ENCODE results near the gene CT47C1. TPM values are rescaled to one million over a fixed set of nuclear protein-coding genes. Genes with fewer than 3 reads are reported as not detected.

CT47C1 gene
- polyA plus RNA-seq, 4 donors, result not detected

- H3K36me3 ChIP-seq (ENCODE audit: control insufficient read depth in 3 of 3, insufficient read depth in 2 of 3, low read depth in 1 of 3, low read length in 3 of 3), result no peaks in the 10 kb centered on the region
- no peaks in the 10 kb centered on the region for H3K27me3 ChIP-seq (ENCODE audit: control insufficient read depth in 3 of 3, insufficient read depth in 3 of 3, low read length in 3 of 3)
- 77 to 87% (median 79%) methylated on average over 6 of the region's 6 CpGs for WGBS, 3 donors
- DNase-seq, result no peak
- H3K27ac ChIP-seq (ENCODE audit: low read depth in 1 of 3, low read length in 2 of 3), result no peak overlapping the region
- H3K4me1 ChIP-seq (ENCODE audit: control insufficient read depth in 3 of 3, insufficient read depth in 2 of 3, low read depth in 1 of 3, low read length in 2 of 3), result peaks cover 0 to 4% (median 0%) of the 10 kb centered on the region in 3 donors
- no peaks in the 10 kb centered on the region for H3K9me3 ChIP-seq (ENCODE audit: control insufficient read depth in 2 of 2, insufficient read depth in 1 of 2, low read depth in 1 of 2, low read length in 1 of 2)
- FAIRE-seq, result no peak
- no peak overlapping the region for H3K4me3 ChIP-seq (ENCODE audit: low read depth in 1 of 3, low read length in 3 of 3)
Observed at GRCh38 chrX:119040432-119040831, 32.4 kb upstream of the CT47C1 start.

GRCh38 chrX:119041175-119041574 lies 31.6 kb upstream of the CT47C1 start:
- no peak for FAIRE-seq
- H3K27ac ChIP-seq (ENCODE audit: low read depth in 1 of 3, low read length in 2 of 3), result peak overlapping the region in 2 of 3 donors; percentile 22 to 73

DNA sequence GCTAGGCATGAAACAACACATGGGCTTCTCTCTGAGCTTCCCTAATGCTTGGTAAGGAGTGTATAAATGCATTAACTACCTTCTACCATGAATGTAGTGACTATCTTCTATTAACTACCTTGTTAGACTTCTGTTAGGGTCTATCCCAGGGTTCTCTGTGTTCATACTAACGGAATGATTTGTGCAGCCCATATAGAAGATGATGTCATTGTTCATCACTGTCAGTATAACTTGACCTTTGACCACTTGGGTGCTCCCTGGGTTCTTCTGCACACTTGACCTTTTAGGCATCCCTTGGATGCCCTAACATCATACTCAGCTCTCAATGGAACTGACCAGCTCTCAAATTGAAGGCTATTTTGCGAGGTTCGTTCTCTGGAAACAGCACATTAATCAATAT lies 30.8 kb upstream of the CT47C1 start:
- DNase-seq (no peak), FAIRE-seq (no peak)
- Histone ChIP-seq H3K27ac (ENCODE audit: low read depth in 1 of 3, low read length in 2 of 3) (peak overlapping the region in 1 of 3 donors; percentile 38), H3K9me3 (ENCODE audit: control insufficient read depth in 2 of 2, insufficient read depth in 1 of 2, low read depth in 1 of 2, low read length in 1 of 2) (no peaks in the 10 kb centered on the region), H3K27me3 (ENCODE audit: control insufficient read depth in 3 of 3, insufficient read depth in 3 of 3, low read length in 3 of 3) (no peaks in the 10 kb centered on the region), H3K4me1 (ENCODE audit: control insufficient read depth in 3 of 3, insufficient read depth in 2 of 3, low read depth in 1 of 3, low read length in 2 of 3) (peaks cover 0 to 4% (median 0%) of the 10 kb centered on the region in 3 donors), H3K36me3 (ENCODE audit: control insufficient read depth in 3 of 3, insufficient read depth in 2 of 3, low read depth in 1 of 3, low read length in 3 of 3) (no peaks in the 10 kb centered on the region), H3K4me3 (ENCODE audit: low read depth in 1 of 3, low read length in 3 of 3) (no peak overlapping the region)
- WGBS, 3 donors, result 72 to 92% (median 83%) methylated on average over 3 of the region's 3 CpGs

More at GRCh38 chrX:119041175-119041574, 31.6 kb upstream of the CT47C1 start:
- Histone ChIP-seq H3K4me3 (ENCODE audit: low read depth in 1 of 3, low read length in 3 of 3) (no peak overlapping the region), H3K27me3 (ENCODE audit: control insufficient read depth in 3 of 3, insufficient read depth in 3 of 3, low read length in 3 of 3) (no peaks in the 10 kb centered on the region), H3K9me3 (ENCODE audit: control insufficient read depth in 2 of 2, insufficient read depth in 1 of 2, low read depth in 1 of 2, low read length in 1 of 2) (no peaks in the 10 kb centered on the region), H3K4me1 (ENCODE audit: control insufficient read depth in 3 of 3, insufficient read depth in 2 of 3, low read depth in 1 of 3, low read length in 2 of 3) (peaks cover 0 to 4% (median 0%) of the 10 kb centered on the region in 3 donors), H3K36me3 (ENCODE audit: control insufficient read depth in 3 of 3, insufficient read depth in 2 of 3, low read depth in 1 of 3, low read length in 3 of 3) (no peaks in the 10 kb centered on the region)
- peak; percentile 59 to 87 for DNase-seq
- WGBS, 3 donors, result 8 to 30% (median 24%) methylated on average over 4 of the region's 4 CpGs

GRCh38 chrX:119042996-119043395 lies 29.8 kb upstream of the CT47C1 start:
- Histone ChIP-seq H3K27ac (ENCODE audit: low read depth in 1 of 3, low read length in 2 of 3) (no peak overlapping the region), H3K27me3 (ENCODE audit: control insufficient read depth in 3 of 3, insufficient read depth in 3 of 3, low read length in 3 of 3) (no peaks in the 10 kb centered on the region), H3K9me3 (ENCODE audit: control insufficient read depth in 2 of 2, insufficient read depth in 1 of 2, low read depth in 1 of 2, low read length in 1 of 2) (no peaks in the 10 kb centered on the region), H3K4me1 (ENCODE audit: control insufficient read depth in 3 of 3, insufficient read depth in 2 of 3, low read depth in 1 of 3, low read length in 2 of 3) (peaks cover 0 to 4% (median 0%) of the 10 kb centered on the region in 3 donors), H3K4me3 (ENCODE audit: low read depth in 1 of 3, low read length in 3 of 3) (no peak overlapping the region), H3K36me3 (ENCODE audit: control insufficient read depth in 3 of 3, insufficient read depth in 2 of 3, low read depth in 1 of 3, low read length in 3 of 3) (no peaks in the 10 kb centered on the region)
- no peak for FAIRE-seq
- 62 to 91% (median 65%) methylated on average over 1 of the region's 1 CpG for WGBS, 3 donors
- DNase-seq, result peak; percentile 4 to 75

DNA sequence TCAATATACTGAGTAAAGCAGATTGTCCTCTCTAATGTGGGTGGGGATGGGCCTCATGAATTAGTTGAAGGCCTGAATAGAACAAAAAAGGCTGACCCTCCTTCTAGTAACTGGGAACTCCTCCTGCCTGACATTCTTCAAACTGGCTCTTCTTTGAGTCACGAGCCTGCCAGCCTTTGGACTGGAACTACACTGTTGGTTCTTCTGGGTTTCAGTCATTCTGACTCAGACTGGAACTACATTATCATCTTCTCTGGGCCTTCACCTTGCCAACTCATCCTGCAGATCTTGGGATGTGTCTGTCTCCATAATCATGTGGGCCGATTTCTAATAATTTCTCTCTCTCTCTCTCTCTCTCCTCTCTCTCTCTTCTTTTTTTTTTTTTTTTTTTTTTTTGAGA lies 26.9 kb upstream of the CT47C1 start:
- Histone ChIP-seq H3K36me3 (ENCODE audit: control insufficient read depth in 3 of 3, insufficient read depth in 2 of 3, low read depth in 1 of 3, low read length in 3 of 3) (no peaks in the 10 kb centered on the region), H3K9me3 (ENCODE audit: control insufficient read depth in 2 of 2, insufficient read depth in 1 of 2, low read depth in 1 of 2, low read length in 1 of 2) (no peaks in the 10 kb centered on the region), H3K4me3 (ENCODE audit: low read depth in 1 of 3, low read length in 3 of 3) (no peak overlapping the region), H3K27me3 (ENCODE audit: control insufficient read depth in 3 of 3, insufficient read depth in 3 of 3, low read length in 3 of 3) (no peaks in the 10 kb centered on the region), H3K27ac (ENCODE audit: low read depth in 1 of 3, low read length in 2 of 3) (no peak overlapping the region), H3K4me1 (ENCODE audit: control insufficient read depth in 3 of 3, insufficient read depth in 2 of 3, low read depth in 1 of 3, low read length in 2 of 3) (peaks cover 0 to 3% (median 0%) of the 10 kb centered on the region in 3 donors)
- FAIRE-seq (no peak), DNase-seq (no peak)
- WGBS, 3 donors, result 77 to 91% (median 85%) methylated on average over 2 of the region's 2 CpGs

GRCh38 chrX:119055687-119056086 lies 17.1 kb upstream of the CT47C1 start:
- no peaks in the 10 kb centered on the region for H3K9me3 ChIP-seq (ENCODE audit: control insufficient read depth in 2 of 2, insufficient read depth in 1 of 2, low read depth in 1 of 2, low read length in 1 of 2)
- no peak overlapping the region for H3K4me3 ChIP-seq (ENCODE audit: low read depth in 1 of 3, low read length in 3 of 3)
- DNase-seq (no peak), FAIRE-seq (no peak)
- no peak overlapping the region for H3K27ac ChIP-seq (ENCODE audit: low read depth in 1 of 3, low read length in 2 of 3)
- no peaks in the 10 kb centered on the region for H3K27me3 ChIP-seq (ENCODE audit: control insufficient read depth in 3 of 3, insufficient read depth in 3 of 3, low read length in 3 of 3)
- H3K4me1 ChIP-seq (ENCODE audit: control insufficient read depth in 3 of 3, insufficient read depth in 2 of 3, low read depth in 1 of 3, low read length in 2 of 3), result no peaks in the 10 kb centered on the region
- 41 to 47% (median 44%) methylated on average over 2 of the region's 2 CpGs for WGBS, 3 donors
- no peaks in the 10 kb centered on the region for H3K36me3 ChIP-seq (ENCODE audit: control insufficient read depth in 3 of 3, insufficient read depth in 2 of 3, low read depth in 1 of 3, low read length in 3 of 3)

- WGBS, 3 donors, result 64 to 70% (median 68%) methylated on average over 6 of the region's 6 CpGs
- H3K4me1 ChIP-seq (ENCODE audit: control insufficient read depth in 3 of 3, insufficient read depth in 2 of 3, low read depth in 1 of 3, low read length in 2 of 3), result no peaks in the 10 kb centered on the region
- no peak for FAIRE-seq
- no peaks in the 10 kb centered on the region for H3K9me3 ChIP-seq (ENCODE audit: control insufficient read depth in 2 of 2, insufficient read depth in 1 of 2, low read depth in 1 of 2, low read length in 1 of 2)
- no peaks in the 10 kb centered on the region for H3K27me3 ChIP-seq (ENCODE audit: control insufficient read depth in 3 of 3, insufficient read depth in 3 of 3, low read length in 3 of 3)
- no peak overlapping the region for H3K27ac ChIP-seq (ENCODE audit: low read depth in 1 of 3, low read length in 2 of 3)
- DNase-seq, result no peak
- H3K4me3 ChIP-seq (ENCODE audit: low read depth in 1 of 3, low read length in 3 of 3), result no peak overlapping the region
- H3K36me3 ChIP-seq (ENCODE audit: control insufficient read depth in 3 of 3, insufficient read depth in 2 of 3, low read depth in 1 of 3, low read length in 3 of 3), result no peaks in the 10 kb centered on the region
Observed at GRCh38 chrX:119062750-119063374, 9.9 kb upstream of the CT47C1 start.

- 83 to 94% (median 89%) methylated on average over 7 of the region's 7 CpGs for WGBS, 3 donors
- H3K36me3 ChIP-seq (ENCODE audit: control insufficient read depth in 3 of 3, insufficient read depth in 2 of 3, low read depth in 1 of 3, low read length in 3 of 3), result no peaks in the 10 kb centered on the region
- H3K9me3 ChIP-seq (ENCODE audit: control insufficient read depth in 2 of 2, insufficient read depth in 1 of 2, low read depth in 1 of 2, low read length in 1 of 2), result no peaks in the 10 kb centered on the region
- no peak for FAIRE-seq
- DNase-seq, result no peak
- H3K4me3 ChIP-seq (ENCODE audit: low read depth in 1 of 3, low read length in 3 of 3), result no peak overlapping the region
- H3K27me3 ChIP-seq (ENCODE audit: control insufficient read depth in 3 of 3, insufficient read depth in 3 of 3, low read length in 3 of 3), result no peaks in the 10 kb centered on the region
- no peaks in the 10 kb centered on the region for H3K4me1 ChIP-seq (ENCODE audit: control insufficient read depth in 3 of 3, insufficient read depth in 2 of 3, low read depth in 1 of 3, low read length in 2 of 3)
- H3K27ac ChIP-seq (ENCODE audit: low read depth in 1 of 3, low read length in 2 of 3), result no peak overlapping the region
Observed at GRCh38 chrX:119063428-119063827, 9.4 kb upstream of the CT47C1 start.

All from small intestine (tissue), 7 donors.